Epithelial cell of proximal tubule (primary cell): ENCODE data around the gene RPL39L. TPM values are rescaled to one million over a fixed set of nuclear protein-coding genes. Genes with fewer than 3 reads are reported as not detected.
"Not testable (repeated sequence)": the region's sequence is repeated elsewhere in the genome, so short reads cannot be mapped to it uniquely, and the experiment has no call there.

Experiments used
- DNase-seq: peaks from one replicate; pipeline ENCODE4 v3.0.0-alpha.2; 2011; ENCODE audit warnings: low read depth
- H3K4me3 ChIP-seq: 2 replicates; pipeline ENCODE4 v1.5.1; 2011; ENCODE audit warnings: low read depth, mild to moderate bottlenecking, low read length
- CTCF ChIP-seq: conservative IDR thresholded peaks from 2 replicates; pipeline ENCODE4 v1.5.1; 2012; ENCODE audit warnings: low read depth, mild to moderate bottlenecking, low read length
- total RNA-seq: library from RNA; depleted of rRNA; stranded (reverse); fragments of >200 nt; gene quantifications from 2 replicates; pipeline ENCODE4 v1.2.3, GENCODE V29; 2015

The RPL39L gene
- total RNA-seq, 1 donor from 2014 or later = 35.0 TPM

GRCh38 chr3:187183210-187183862, 44.0 kb upstream of the RPL39L start:
- no peak for TF ChIP-seq CTCF
- no peak for DNase-seq
- H3K4me3 ChIP-seq = no peak overlapping the region

- TF ChIP-seq CTCF = no peak
- no peak for DNase-seq
- no peak overlapping the region for H3K4me3 ChIP-seq
Measured at GRCh38 chr3:187181454-187182170, 42.3 kb upstream of the RPL39L start.

DNA sequence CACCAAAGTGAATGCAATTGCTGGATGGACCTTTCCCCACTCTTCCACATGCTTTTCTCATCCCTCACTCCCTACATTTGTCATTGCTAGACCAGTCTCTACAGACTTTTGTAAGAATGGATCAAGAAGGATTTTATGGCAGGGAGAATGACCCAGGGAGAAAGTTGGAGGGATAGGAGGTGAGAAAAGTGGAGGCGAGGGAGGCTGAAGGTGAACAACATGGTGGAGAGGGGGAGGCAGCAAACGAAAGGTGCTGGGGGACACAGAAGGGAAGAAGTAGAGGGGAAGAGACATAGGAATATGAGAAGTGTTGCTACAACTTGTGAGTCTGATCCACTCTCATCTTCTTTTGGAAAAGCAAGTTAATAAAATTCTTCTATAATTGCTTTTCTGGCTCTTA, 33.6 kb upstream of the RPL39L start:
- DNase-seq = no peak
- H3K4me3 ChIP-seq = no peak overlapping the region
- TF ChIP-seq CTCF = no peak

- DNase-seq = not testable (repeated sequence)
Measured at GRCh38 chr3:187170911-187171310, 31.6 kb upstream of the RPL39L start.

DNA sequence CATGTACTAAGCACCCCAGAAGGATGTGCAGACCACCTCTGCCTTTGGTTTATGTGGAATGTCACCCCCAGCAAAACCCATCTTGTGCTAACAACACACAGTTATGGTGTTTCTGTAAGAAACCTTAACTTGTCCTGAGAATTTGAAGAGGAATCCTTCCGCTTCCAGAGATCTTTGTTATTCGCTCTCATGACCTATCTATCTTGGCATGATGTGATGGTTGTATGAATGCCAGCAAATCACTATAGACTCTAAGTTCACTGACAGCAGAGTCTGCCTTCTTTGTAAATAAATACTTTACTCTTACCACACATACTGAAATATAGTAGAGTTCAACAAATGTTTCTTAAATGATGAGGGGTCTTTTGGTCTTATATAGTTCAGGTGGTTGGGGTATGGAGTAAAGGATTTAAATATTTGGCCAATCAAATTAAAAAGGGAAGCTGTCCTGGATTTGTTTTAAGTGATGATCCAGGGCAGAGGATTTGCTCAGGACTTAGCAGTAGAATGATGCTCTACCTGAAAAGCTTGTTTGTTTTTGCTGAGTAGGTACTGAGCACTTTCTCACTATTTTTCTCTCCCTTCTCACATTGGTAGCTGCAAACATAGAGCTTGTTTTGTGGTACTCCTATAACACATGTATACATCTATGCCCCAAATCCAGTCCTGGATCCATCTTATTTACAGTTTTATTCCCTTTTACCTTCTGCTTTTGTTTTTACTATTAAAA, 30.1 kb upstream of the RPL39L start:
- TF ChIP-seq CTCF = no peak
- no peak overlapping the region for H3K4me3 ChIP-seq
- no peak for DNase-seq

More at GRCh38 chr3:187170911-187171310, 31.6 kb upstream of the RPL39L start:
- H3K4me3 ChIP-seq = not testable (repeated sequence)

DNA sequence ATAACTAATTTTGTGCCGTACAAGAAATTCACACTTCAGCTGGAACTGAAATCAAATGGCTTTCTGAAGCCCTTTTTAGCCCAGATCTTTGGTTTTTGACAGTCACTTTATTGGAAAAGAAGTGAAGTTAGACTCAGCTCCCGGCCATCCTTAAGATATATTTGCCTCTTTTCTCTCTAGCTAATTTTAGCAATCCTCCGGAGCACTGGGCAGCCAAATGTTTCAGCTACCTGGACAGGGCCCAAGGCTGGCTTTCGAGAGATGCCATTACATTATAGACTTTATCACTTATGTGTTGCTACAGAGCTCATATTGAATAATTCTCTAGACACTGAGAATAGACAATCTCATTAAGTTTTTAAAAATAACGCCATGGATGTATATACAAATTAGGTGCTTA, 28.5 kb upstream of the RPL39L start:
- no peak for DNase-seq
- H3K4me3 ChIP-seq = no peak overlapping the region
- TF ChIP-seq CTCF = no peak

DNA sequence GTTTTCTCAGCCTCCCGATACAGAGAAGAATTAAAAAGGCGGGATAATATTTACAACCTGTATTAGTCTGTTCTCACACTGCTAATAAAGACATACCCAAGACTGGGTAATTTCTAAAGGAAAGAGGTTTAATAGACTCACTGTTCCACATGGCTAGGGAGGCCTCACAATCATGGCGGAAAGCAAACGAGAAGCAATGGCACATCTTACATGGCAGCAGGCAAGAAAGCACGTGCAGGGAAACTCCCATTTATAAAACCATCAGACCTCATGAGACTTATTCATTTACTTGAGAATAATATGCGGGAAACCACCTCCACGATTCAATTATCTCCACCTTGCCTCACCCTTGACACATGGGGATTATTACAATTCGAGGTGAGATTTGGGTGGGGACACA, 27.5 kb upstream of the RPL39L start:
- DNase-seq = no peak
- H3K4me3 ChIP-seq = no peak overlapping the region
- TF ChIP-seq CTCF = no peak
